OCI-LY7 (cell line): ENCODE results near the gene AGBL4. TPM values are rescaled to one million over a fixed set of nuclear protein-coding genes. Genes with fewer than 3 reads are reported as not detected.
A peak's percentile ranks its signal among the peaks of the same experiment; 100 is the strongest.

Source experiments
- BruUV-seq: library from RNA; stranded (reverse); fragments of 400-500 nt; replicated peaks from 2 replicates; lab custom pipeline; 2021; lab: Mats Ljungman, UMichigan
- CTCF ChIA-PET: fragments of 300-600 bp; sonication (Branson Sonifier 250); formaldehyde crosslinking; loops from one replicate; lab custom pipeline; 2022; ENCODE audit warnings: antibody characterized with exemption; ENCODE audit not compliant: unreplicated experiment; lab: Charles Lee
- POLR2A ChIA-PET: fragments of 300-600 bp; sonication (Branson Sonifier 250); formaldehyde crosslinking; loops from one replicate; lab custom pipeline; 2022; ENCODE audit warnings: antibody characterized with exemption; lab: Charles Lee
- DNase-seq: peaks from one replicate; pipeline ENCODE4 v3.0.0-alpha.2; 2015; ENCODE audit warnings: low spot score
- H2AFZ ChIP-seq: fragments of 200-600 bp; sonication (generic), shearing (Covaris generic); 2 replicates; pipeline ENCODE4 v1.6.1; 2014; ENCODE audit warnings: mild to moderate bottlenecking, antibody characterized with exemption, low read length, moderate library complexity
- H3K27ac ChIP-seq: fragments of 200-600 bp; sonication (generic); 2 replicates; pipeline ENCODE4 v1.5.1; 2014; ENCODE audit warnings: mixed run types, low read depth, mild to moderate bottlenecking, moderate library complexity, low read length, inconsistent platforms; ENCODE audit not compliant: poor library complexity, severe bottlenecking
- H3K36me3 ChIP-seq: fragments of 200-600 bp; sonication (generic); 2 replicates; pipeline ENCODE4 v1.6.1; 2014; ENCODE audit warnings: mild to moderate bottlenecking, antibody characterized with exemption, low read length, moderate library complexity, mixed read lengths; ENCODE audit not compliant: insufficient read depth
- H3K4me1 ChIP-seq: fragments of 200-600 bp; sonication (generic); 2 replicates; pipeline ENCODE4 v1.5.1; 2014; ENCODE audit warnings: mild to moderate bottlenecking, low read length; ENCODE audit not compliant: insufficient read depth, poor library complexity, severe bottlenecking
- H3K4me2 ChIP-seq: fragments of 200-600 bp; sonication (generic); 2 replicates; pipeline ENCODE4 v1.6.1; 2014; ENCODE audit warnings: mild to moderate bottlenecking, low read length
- H3K4me3 ChIP-seq: fragments of 200-600 bp; sonication (generic); 2 replicates; pipeline ENCODE4 v1.5.1; 2014; ENCODE audit warnings: mild to moderate bottlenecking, low read depth, low read length; ENCODE audit not compliant: poor library complexity, severe bottlenecking
- H3K79me2 ChIP-seq: fragments of 200-600 bp; sonication (generic); 2 replicates; pipeline ENCODE4 v1.6.1; 2016; ENCODE audit warnings: low read depth, mild to moderate bottlenecking, low read length, moderate library complexity, mixed read lengths; ENCODE audit not compliant: insufficient read depth
- H3K9me2 ChIP-seq: fragments of 200-600 bp; sonication (generic); 2 replicates; pipeline ENCODE4 v1.6.1; 2016; ENCODE audit warnings: mild to moderate bottlenecking, low read length, mixed read lengths; ENCODE audit not compliant: insufficient read depth
- H3K9me3 ChIP-seq: fragments of 200-600 bp; sonication (generic); 2 replicates; pipeline ENCODE4 v1.6.1; 2014; ENCODE audit warnings: mild to moderate bottlenecking, mixed run types, low read length, mixed read lengths
- H4K20me1 ChIP-seq: fragments of 200-600 bp; sonication (generic); 2 replicates; pipeline ENCODE4 v1.6.1; 2014; ENCODE audit warnings: mild to moderate bottlenecking, antibody characterized with exemption, low read length, moderate library complexity, mixed read lengths; ENCODE audit not compliant: insufficient read depth
- CTCF ChIP-seq: fragments of 200-600 bp; sonication (generic); conservative IDR thresholded peaks from 2 replicates; pipeline ENCODE4 v1.5.1; 2014; ENCODE audit warnings: mild to moderate bottlenecking, antibody characterized with exemption, low read length, moderate library complexity, mixed read lengths
- EZH2phosphoT487 ChIP-seq: fragments of 200-600 bp; sonication (generic); IDR thresholded peaks from 2 replicates; pipeline ENCODE4 v1.6.1; 2018; ENCODE audit warnings: low read depth, borderline replicate concordance, mild to moderate bottlenecking, mixed run types, antibody characterized with exemption, low read length, moderate library complexity, mixed read lengths
- intact Hi-C: fragments of 100-400 bp; cut with micrococcal nuclease; formaldehyde crosslinking; loops from one replicate; pipeline ENCODE4 v1.10.0; 2022; ENCODE audit not compliant: unreplicated experiment
- total RNA-seq, 2 experiments: library from RNA; depleted of rRNA in 1 of 2; stranded (reverse); fragments of >200 nt in 1 of 2; shearing (Covaris generic) in 1 of 2; gene quantifications; 2 replicates each; pipeline ENCODE4 v1.2.3, GENCODE V29; 2014 to 2022

The AGBL4 gene
- total RNA-seq, 2 experiments from 2014 or later, result not detected

- no peak overlapping the region for H3K4me2 ChIP-seq
- no peaks in the 10 kb centered on the region for H3K4me1 ChIP-seq
- H3K79me2 ChIP-seq, result no peaks in the 10 kb centered on the region
- CTCF ChIA-PET, result interaction anchor here (0.6 kb wide), 1 partner anchor 382 kb away, joined by 3 read pairs; no protein-coding TSS in a partner anchor
- no peaks in the 10 kb centered on the region for H4K20me1 ChIP-seq
- H3K9me3 ChIP-seq, result no peaks in the 10 kb centered on the region
- H3K27ac ChIP-seq, result no peak overlapping the region
- DNase-seq, result peak; percentile 20
- no TSS peak for BruUV-seq
- H2AFZ ChIP-seq, result no peak overlapping the region
- H3K36me3 ChIP-seq, result no peaks in the 10 kb centered on the region
- TF ChIP-seq CTCF (peak; percentile 72), EZH2phosphoT487 (no peak)
- intact Hi-C loops, result no loop called here
- no peak overlapping the region for H3K4me3 ChIP-seq
- H3K9me2 ChIP-seq, result no peaks in the 10 kb centered on the region
- POLR2A ChIA-PET, result no interaction called here
Measured at GRCh38 chr1:48916130-48917069, 1107.4 kb downstream of the AGBL4 start.

- Histone ChIP-seq H3K4me2 (no peak overlapping the region), H4K20me1 (no peaks in the 10 kb centered on the region), H3K9me2 (no peaks in the 10 kb centered on the region), H3K79me2 (no peaks in the 10 kb centered on the region), H3K36me3 (no peaks in the 10 kb centered on the region), H3K27ac (no peak overlapping the region), H3K4me1 (no peaks in the 10 kb centered on the region), H2AFZ (no peak overlapping the region), H3K9me3 (no peaks in the 10 kb centered on the region), H3K4me3 (no peak overlapping the region)
- ChIA-PET CTCF (no interaction called here), POLR2A (interaction anchor here (0.5 to 1.0 kb wide), 2 partner anchors 17 to 1093 kb away, joined by 3 read pairs; no protein-coding TSS in a partner anchor)
- intact Hi-C loops, result no loop called here
- TF ChIP-seq CTCF (no peak), EZH2phosphoT487 (no peak)
- DNase-seq, result no peak
- BruUV-seq, result no TSS peak
Measured at GRCh38 chr1:48908606-48909005, 1115.1 kb downstream of the AGBL4 start.

DNA sequence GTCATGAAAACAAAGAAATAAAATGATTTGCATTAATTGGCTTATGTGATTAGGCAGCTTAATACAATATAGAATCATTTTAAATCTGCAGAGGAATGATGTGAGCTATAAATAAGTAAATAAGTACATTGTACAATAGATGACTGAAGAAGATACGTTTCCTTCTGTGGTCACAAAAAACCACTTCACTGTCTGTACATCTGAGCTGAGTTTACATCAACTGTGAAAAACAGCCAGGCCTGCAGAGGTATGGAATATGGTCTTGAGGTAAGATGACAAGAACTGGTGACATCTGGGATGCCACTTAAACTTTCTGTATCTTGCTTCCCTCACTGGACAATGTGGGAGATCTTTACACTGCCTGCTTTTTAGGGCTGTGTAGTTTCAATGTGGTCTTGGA, 1117.0 kb downstream of the AGBL4 start:
- no peak overlapping the region for H2AFZ ChIP-seq
- no peaks in the 10 kb centered on the region for H3K9me3 ChIP-seq
- H3K4me1 ChIP-seq, result no peaks in the 10 kb centered on the region
- H3K9me2 ChIP-seq, result no peaks in the 10 kb centered on the region
- TF ChIP-seq CTCF, result no peak
- TF ChIP-seq EZH2phosphoT487, result no peak
- no peak overlapping the region for H3K4me3 ChIP-seq
- no peaks in the 10 kb centered on the region for H3K36me3 ChIP-seq
- ChIA-PET CTCF (no interaction called here), POLR2A (no interaction called here)
- no peaks in the 10 kb centered on the region for H3K79me2 ChIP-seq
- no peak overlapping the region for H3K4me2 ChIP-seq
- H3K27ac ChIP-seq, result no peak overlapping the region
- H4K20me1 ChIP-seq, result no peaks in the 10 kb centered on the region
- no TSS peak for BruUV-seq
- DNase-seq, result no peak
- intact Hi-C loops, result no loop called here
